ENCODE data around the gene KCNJ11.
A peak's percentile ranks its signal among the peaks of the same experiment; 100 is the strongest.

The KCNJ11 gene

DNA sequence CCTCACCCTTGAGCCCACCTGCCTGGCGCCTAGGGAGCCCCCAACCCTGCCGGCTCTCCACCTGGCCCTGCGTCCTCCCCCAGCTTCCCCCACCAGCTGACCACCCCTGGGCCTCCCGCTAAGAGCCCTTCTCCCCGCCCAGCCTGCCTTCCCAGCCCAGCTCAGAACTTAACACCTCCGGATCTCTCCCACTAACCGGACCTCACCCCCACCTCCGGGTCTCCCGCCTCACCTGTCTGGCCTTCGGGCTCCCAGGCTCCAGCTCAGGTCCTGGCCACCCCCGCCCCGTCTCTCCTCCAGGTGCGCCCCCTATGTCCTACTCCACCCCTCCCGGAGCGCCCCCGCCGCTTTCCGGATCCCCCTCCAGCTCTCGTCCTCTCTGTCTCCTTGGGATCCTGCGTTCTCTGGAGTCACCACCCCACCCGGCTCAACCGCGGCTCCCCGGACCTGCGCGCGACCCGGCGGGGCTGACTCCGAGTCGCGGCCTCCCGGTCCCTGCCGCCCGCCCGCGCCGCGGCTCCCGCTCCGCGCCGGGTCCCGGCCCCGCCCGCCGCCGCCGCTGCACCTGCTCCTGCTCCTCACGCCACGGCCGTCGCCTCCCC, at the start of gene KCNJ11:
Gene KCNJ11, minus strand, starts transcription at position 51 of the 602 bp plus-strand sequence. CDS start 568 bp downstream, outside the sequence.
- Histone ChIP-seq H3K4me3 (ENCODE audit: low read depth, low read length) (peak within 1 kb of the TSS; percentile 45), H3K27me3 (replicated peaks) (peaks cover 7% of the 10 kb centered on the region), H3K27ac (no peak within 1 kb of the TSS), H3K36me3 (replicated peaks) (no peaks in the 10 kb centered on the region)
- DNase-seq = no peak
- in situ Hi-C loops (cut with HindIII; ENCODE audit: low pct_ligation_motif_present, low sequenced_read_pairs) = no loop called here
- TF ChIP-seq, protein P1, sequence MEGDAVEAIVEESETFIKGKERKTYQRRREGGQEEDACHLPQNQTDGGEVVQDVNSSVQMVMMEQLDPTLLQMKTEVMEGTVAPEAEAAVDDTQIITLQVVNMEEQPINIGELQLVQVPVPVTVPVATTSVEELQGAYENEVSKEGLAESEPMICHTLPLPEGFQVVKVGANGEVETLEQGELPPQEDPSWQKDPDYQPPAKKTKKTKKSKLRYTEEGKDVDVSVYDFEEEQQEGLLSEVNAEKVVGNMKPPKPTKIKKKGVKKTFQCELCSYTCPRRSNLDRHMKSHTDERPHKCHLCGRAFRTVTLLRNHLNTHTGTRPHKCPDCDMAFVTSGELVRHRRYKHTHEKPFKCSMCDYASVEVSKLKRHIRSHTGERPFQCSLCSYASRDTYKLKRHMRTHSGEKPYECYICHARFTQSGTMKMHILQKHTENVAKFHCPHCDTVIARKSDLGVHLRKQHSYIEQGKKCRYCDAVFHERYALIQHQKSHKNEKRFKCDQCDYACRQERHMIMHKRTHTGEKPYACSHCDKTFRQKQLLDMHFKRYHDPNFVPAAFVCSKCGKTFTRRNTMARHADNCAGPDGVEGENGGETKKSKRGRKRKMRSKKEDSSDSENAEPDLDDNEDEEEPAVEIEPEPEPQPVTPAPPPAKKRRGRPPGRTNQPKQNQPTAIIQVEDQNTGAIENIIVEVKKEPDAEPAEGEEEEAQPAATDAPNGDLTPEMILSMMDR (IDR thresholded peaks at IDR 0.05; ENCODE audit: low read depth, low read length, missing control alignments) = no peak

DNA sequence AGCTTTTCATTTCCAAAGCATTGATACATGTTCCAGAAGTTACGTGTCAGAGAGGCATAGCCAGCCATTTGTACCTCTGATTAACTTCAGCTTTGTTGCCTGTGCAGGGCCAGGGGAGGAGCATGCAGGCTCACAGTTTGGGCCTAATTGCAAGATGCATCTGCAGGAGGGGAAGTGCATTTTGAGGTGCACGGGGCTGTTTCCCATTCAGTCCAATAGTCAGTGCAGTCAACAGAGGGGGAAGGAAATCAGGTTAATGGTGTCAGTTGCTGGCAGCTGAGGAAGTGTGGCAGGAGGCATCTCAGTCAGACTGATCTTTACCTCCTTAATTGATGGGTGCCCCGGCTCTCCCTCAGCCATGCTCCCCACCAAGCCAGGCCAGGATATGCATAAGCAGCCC, 48.9 kb upstream of the KCNJ11 start:
- TF ChIP-seq, protein P1 (IDR thresholded peaks at IDR 0.05; ENCODE audit: low read depth, low read length, missing control alignments) = no peak
- in situ Hi-C loops (cut with HindIII; ENCODE audit: low pct_ligation_motif_present, low sequenced_read_pairs) = no loop called here
- Histone ChIP-seq H3K4me3 (ENCODE audit: low read depth, low read length) (no peak overlapping the region), H3K27ac (no peak overlapping the region), H3K27me3 (replicated peaks) (no peaks in the 10 kb centered on the region), H3K36me3 (replicated peaks) (no peaks in the 10 kb centered on the region)
- no peak for DNase-seq

DNA sequence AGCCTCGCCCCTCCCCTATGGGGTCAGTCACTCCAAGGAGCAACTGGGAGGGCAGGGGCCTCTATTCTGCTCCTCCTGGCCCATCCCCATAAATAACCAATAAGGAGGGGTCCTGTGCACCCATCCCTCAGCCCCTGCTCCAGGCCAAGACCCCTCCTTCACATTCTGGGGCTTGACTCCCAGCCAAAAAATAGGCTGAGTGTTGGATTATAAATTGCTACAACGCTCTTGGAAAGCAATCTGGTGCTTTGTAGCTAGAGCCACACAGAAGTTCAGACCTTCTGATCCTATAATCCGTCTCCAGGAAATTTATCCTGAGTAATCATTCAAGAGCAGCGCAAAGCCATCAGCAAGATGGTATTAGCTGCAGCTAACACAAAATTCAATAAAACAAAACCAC, 45.6 kb upstream of the KCNJ11 start:
- no peak overlapping the region for H3K4me3 ChIP-seq (ENCODE audit: low read depth, low read length)
- TF ChIP-seq, protein P1 (IDR thresholded peaks at IDR 0.05; ENCODE audit: low read depth, low read length, missing control alignments) = no peak
- DNase-seq = no peak
- H3K27ac ChIP-seq = no peak overlapping the region
- H3K27me3 ChIP-seq (replicated peaks) = no peaks in the 10 kb centered on the region
- H3K36me3 ChIP-seq (replicated peaks) = no peaks in the 10 kb centered on the region
- in situ Hi-C loops (cut with HindIII; ENCODE audit: low pct_ligation_motif_present, low sequenced_read_pairs) = no loop called here

DNA sequence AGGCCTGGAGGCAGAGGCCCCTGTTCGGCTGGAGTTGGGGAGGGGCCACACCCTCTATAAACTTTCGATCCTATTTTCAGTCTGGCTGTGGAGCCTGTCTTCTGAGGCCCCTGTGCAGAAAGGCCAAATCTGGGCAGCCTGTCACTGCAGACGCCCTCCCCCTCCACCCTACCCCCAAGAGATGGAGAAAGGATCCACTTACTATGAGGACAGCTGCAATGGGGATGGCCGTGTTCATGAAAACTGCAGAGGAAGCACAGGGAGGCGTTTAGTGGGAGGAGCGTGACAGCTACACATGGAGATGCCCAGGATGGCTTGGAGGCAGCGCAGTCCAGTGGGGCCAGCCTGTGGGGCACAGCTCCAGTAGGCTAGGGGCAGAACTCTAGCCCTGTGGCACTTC, 43.5 kb upstream of the KCNJ11 start:
- Histone ChIP-seq H3K27ac (no peak overlapping the region), H3K36me3 (replicated peaks) (no peaks in the 10 kb centered on the region), H3K4me3 (ENCODE audit: low read depth, low read length) (no peak overlapping the region), H3K27me3 (replicated peaks) (no peaks in the 10 kb centered on the region)
- TF ChIP-seq, protein P1 (IDR thresholded peaks at IDR 0.05; ENCODE audit: low read depth, low read length, missing control alignments) = no peak
- in situ Hi-C loops (cut with HindIII; ENCODE audit: low pct_ligation_motif_present, low sequenced_read_pairs) = no loop called here
- no peak for DNase-seq

DNA sequence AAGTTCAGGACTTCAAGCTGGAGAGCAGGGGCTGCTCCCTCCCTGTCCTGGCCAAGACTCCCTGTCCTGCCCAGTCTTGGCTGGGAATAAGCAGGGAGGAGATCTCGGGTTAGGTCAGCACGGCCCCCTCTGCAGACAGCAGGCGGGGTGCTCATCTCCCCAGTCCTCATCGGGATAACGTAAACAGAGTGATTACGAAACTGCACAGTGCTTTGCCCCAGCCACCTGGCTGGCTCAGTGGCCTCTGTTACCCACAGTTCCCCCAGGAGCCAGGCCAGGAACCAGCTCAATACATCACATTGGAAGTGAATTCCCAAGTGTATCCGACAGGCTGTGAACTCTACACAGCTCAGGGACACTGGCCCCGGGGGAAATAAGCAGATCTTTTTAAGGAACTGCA, 42.7 kb upstream of the KCNJ11 start:
- Histone ChIP-seq H3K27ac (no peak overlapping the region), H3K27me3 (replicated peaks) (no peaks in the 10 kb centered on the region), H3K36me3 (replicated peaks) (no peaks in the 10 kb centered on the region), H3K4me3 (ENCODE audit: low read depth, low read length) (no peak overlapping the region)
- TF ChIP-seq, protein P1 (IDR thresholded peaks at IDR 0.05; ENCODE audit: low read depth, low read length, missing control alignments) = no peak
- DNase-seq = no peak
- in situ Hi-C loops (cut with HindIII; ENCODE audit: low pct_ligation_motif_present, low sequenced_read_pairs) = no loop called here

DNA sequence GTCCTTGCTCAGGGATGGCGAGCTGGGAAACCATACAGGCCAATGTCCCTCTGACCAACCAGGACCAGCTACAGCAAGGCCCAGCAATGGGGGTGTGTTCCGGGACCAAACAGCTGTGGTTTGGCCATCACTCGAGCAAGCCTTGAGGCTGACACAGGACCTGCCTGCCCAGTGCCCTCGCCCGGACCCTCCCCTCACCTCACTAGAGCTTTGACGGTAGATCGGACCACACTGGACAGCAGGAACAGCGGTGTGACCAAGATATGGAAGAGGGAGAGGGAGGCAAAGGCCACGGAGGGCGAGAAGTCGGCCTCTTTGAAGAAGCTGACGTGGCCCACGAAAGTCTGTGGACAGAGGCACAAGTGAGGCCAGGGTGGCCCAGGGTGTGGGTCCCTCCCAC, 42.2 kb upstream of the KCNJ11 start:
- in situ Hi-C loops (cut with HindIII; ENCODE audit: low pct_ligation_motif_present, low sequenced_read_pairs) = no loop called here
- H3K27me3 ChIP-seq (replicated peaks) = no peaks in the 10 kb centered on the region
- no peak overlapping the region for H3K4me3 ChIP-seq (ENCODE audit: low read depth, low read length)
- H3K27ac ChIP-seq = no peak overlapping the region
- TF ChIP-seq, protein P1 (IDR thresholded peaks at IDR 0.05; ENCODE audit: low read depth, low read length, missing control alignments) = no peak
- DNase-seq = no peak
- H3K36me3 ChIP-seq (replicated peaks) = no peaks in the 10 kb centered on the region

Measured in brain microvascular endothelial cell (primary cell).